ENCODE measurements around the gene SNX33.
A peak's percentile ranks its signal among the peaks of the same experiment; 100 is the strongest.
"Not testable (repeated sequence)": the region's sequence is repeated elsewhere in the genome, so short reads cannot be mapped to it uniquely, and the experiment has no call there.

Gene SNX33

GRCh38 chr15:75684648-75685047 lies 36.9 kb downstream of the SNX33 start:
- no peak for DNase-seq

GRCh38 chr15:75685195-75685594 lies 37.5 kb downstream of the SNX33 start:
- DNase-seq, result no peak

GRCh38 chr15:75686212-75686642 lies 38.5 kb downstream of the SNX33 start:
- peak; percentile 29 for DNase-seq

GRCh38 chr15:75687486-75688277 lies 40.0 kb downstream of the SNX33 start:
- DNase-seq, result no peak

GRCh38 chr15:75688278-75688557 lies 40.5 kb downstream of the SNX33 start:
- no peak for DNase-seq

GRCh38 chr15:75688831-75689230 lies 41.1 kb downstream of the SNX33 start:
- DNase-seq, result no peak

GRCh38 chr15:75689429-75689828 lies 41.7 kb downstream of the SNX33 start:
- not testable (repeated sequence) for DNase-seq

GRCh38 chr15:75692311-75692710 lies 44.6 kb downstream of the SNX33 start:
- not testable (repeated sequence) for DNase-seq

- not testable (repeated sequence) for DNase-seq
Observed at GRCh38 chr15:75693028-75693427, 45.3 kb downstream of the SNX33 start.

- no peak for DNase-seq
Observed at GRCh38 chr15:75693501-75694240, 46.0 kb downstream of the SNX33 start.

GRCh38 chr15:75694241-75695182 lies 46.8 kb downstream of the SNX33 start:
- DNase-seq, result peak; percentile 57

GRCh38 chr15:75695220-75695619 lies 47.5 kb downstream of the SNX33 start:
- DNase-seq, result no peak

- DNase-seq, result no peak
Observed at GRCh38 chr15:75695634-75696310, 48.1 kb downstream of the SNX33 start.

GRCh38 chr15:75696311-75696720 lies 48.6 kb downstream of the SNX33 start:
- DNase-seq, result no peak

- no peak for DNase-seq
Observed at GRCh38 chr15:75696854-75697259, 49.1 kb downstream of the SNX33 start.

GRCh38 chr15:75697523-75697922 lies 49.8 kb downstream of the SNX33 start:
- no peak for DNase-seq

- not testable (repeated sequence) for DNase-seq
Observed at GRCh38 chr15:75697974-75698747, 50.4 kb downstream of the SNX33 start.

- not testable (repeated sequence) for DNase-seq
Observed at GRCh38 chr15:75699517-75699916, 51.8 kb downstream of the SNX33 start.

GRCh38 chr15:75699961-75700874 lies 52.5 kb downstream of the SNX33 start:
- not testable (repeated sequence) for DNase-seq

Data from NCI-H345 (cell line).